GM19025 (cell line): ENCODE measurements around the gene CCDC73.
"Not testable (repeated sequence)": the region's sequence is repeated elsewhere in the genome, so short reads cannot be mapped to it uniquely, and the experiment has no call there.

Source experiments
- ATAC-seq: cut with Tn5 transposase; IDR thresholded peaks from one replicate; pipeline ENCODE4 v1.9.1; 2021; ENCODE audit warnings: mild to moderate bottlenecking, low read depth, moderate library complexity; ENCODE audit not compliant: unreplicated experiment

CCDC73 gene

DNA sequence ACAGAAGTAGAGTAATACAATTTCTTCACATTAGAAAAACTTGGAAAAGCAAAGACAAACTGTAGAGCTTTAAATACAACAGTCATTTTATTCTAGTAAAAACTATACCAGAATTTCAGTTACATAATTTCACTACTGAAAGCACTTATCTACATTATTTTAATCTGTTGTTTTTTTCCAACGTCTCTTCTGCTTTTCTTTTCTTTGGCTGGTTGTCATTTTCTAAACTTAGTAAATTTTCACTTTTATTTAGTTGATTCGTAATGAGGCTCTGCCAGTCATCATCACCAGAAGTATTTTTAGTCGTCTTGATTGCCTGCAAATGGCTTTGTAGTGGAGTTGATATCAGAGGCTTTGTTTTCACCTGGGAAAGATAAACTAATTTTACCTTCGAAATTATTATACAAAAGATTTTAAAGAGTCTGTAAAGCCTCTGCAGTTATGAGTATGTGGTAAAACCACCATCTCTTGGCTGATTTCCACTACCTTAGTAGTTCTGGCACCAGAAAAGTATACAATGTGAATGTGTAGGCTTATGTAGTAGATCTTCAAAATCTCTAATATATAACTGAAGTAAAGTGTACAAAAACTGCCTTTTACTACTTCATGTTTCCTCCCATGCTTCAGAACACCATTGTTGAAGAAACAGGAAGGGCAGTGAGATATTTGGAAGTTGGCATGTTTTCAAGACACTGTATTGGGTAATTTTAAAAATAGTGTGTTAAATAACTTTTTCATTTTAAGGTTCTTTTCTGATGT, 191.6 kb downstream of the CCDC73 start:
- no peak for ATAC-seq

DNA sequence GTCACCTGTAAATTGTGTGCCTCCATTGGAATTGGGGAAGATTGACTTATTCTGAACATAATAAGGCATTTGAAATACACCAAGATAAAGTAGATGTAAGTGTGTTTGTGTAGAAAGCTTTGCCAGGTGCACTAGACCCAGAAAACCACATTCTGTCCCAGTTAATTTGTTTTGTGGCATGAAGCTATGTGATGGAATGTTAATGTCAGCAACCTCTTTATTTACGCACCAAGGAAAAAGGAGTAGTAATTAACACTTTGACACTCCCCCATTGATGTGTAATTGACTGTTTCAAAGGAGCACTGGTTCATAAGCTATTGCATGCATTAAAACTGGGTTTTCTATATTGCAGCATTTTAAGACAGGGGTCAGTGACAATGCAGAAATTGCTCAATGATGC, 196.5 kb downstream of the CCDC73 start:
- no peak for ATAC-seq

DNA sequence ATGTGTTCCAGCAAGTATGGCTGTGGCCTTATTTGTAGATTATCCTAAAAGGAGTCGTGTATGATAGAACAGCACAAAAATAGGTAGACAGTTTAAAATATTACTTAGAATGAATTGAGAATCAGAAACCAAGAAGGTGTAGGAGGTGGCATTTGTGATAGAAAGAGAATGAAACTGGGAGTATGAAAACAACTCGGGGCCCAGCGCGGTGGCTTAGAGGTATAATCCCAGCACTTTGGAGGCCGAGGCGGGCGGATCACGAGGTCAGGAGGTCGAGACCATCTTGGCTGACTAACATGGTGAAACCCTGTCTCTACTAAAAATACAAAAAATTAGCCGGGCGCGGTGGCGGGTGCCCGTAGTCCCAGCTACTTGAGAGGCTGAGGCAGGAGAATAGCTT, 198.3 kb downstream of the CCDC73 start:
- ATAC-seq = not testable (repeated sequence)

DNA sequence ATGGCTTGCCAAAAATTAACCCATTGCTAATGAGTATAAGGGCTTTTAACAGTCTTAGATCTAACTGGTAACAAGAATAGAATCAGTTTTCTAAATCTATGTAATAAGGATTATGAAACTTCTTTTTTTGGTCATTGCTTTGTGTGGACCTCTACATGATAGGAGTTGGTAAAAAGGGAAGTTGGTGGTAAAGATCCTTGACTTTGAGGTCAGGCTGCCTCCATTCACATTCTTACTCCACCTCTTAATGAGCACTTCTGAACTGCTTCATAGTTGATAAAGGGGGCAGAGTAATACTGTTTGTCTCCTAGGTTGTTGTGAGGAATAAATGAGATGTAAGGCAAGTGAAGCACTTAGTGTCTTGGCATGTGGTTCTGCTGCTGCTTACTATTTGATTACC, 200.2 kb downstream of the CCDC73 start:
- ATAC-seq = no peak

DNA sequence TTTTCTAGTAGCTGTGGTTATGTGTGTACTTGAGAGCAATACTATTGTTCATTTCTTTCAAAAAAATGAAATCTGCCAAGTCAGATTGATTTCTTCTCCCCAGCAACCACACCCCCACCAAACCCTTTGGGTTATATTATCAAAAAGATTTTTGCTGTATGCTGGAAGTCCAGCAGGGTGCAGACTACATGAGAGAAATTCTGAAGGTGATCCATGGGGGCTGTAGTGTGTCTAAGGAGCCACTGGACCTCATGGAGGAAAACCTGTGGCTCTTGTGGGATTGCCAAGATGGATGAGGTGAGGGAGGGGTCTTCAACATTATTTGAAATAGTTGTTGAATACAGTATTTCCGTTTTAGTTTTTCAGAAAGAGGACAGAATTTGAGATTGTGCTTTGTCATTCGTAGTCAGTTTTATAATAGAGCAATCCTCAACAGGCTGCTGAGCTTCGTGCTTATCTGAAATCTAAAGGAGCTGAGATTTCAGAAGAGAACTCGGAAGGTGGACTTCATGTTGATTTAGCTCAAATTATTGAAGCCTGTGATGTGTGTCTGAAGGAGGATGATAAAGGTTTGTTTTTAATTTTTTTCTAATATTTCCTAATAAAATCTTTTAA, 207.8 kb downstream of the CCDC73 start:
- ATAC-seq = no peak

DNA sequence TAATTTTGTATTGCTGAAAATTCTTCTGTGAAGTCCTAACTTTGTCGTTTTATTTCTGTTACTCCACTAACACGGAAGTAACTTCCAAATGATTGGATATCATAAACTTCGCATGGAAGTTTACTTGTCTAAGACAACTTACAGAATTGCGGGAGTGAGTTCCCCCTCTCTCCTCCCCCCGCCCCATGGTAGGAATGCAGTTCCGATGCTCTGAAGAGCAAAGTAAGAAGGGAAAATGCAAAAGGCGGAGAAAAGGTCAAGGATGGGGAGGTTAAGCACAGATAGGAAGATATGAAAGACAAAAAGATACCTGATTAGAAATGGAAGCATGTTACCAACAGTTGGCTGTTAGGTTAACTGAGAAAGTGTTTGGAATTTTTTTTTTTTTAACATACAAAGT, 209.5 kb downstream of the CCDC73 start:
- no peak for ATAC-seq

DNA sequence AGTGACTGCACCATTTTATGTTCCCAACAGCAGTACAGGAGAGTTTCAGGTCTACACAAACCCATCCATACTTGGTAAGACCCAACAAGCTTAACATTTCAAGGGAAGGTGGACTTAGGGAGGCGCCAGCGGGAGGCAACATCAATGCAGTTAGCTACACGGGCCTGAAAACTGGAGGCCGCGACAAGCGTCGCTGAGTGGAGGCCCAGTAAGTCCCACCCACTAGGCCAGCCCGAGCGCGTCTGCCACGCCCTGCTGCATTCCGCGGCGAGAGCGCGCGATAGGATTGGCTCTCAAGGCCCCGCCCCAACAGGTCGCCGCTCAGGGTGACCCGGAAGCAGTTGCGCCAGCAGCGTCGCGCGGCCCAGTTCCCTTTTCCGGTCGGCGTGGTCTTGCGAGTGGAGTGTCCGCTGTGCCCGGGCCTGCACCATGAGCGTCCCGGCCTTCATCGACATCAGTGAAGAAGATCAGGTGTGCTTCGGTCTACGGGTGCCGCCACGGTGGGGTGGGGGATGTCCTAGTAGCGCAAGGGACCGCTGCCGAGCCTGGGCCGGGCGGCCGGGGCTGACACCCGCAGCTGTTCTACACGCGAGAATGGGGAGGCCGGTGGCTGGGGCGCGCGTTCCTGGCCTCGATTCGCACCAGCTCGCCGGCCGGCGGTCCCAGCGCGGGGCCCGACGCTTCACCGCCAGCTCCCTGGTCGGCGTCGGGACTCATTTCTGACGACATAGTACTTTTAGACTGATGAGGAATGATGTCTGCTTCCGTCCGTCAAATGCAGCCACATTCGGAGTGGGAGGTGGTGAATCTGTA, 210.8 kb downstream of the CCDC73 start, which contains the start of gene EIF3M:
EIF3M (plus strand) TSS at position 373 of the 813 bp plus-strand sequence; CDS start at position 430, 57 bp downstream.
- peak; percentile 96 for ATAC-seq

DNA sequence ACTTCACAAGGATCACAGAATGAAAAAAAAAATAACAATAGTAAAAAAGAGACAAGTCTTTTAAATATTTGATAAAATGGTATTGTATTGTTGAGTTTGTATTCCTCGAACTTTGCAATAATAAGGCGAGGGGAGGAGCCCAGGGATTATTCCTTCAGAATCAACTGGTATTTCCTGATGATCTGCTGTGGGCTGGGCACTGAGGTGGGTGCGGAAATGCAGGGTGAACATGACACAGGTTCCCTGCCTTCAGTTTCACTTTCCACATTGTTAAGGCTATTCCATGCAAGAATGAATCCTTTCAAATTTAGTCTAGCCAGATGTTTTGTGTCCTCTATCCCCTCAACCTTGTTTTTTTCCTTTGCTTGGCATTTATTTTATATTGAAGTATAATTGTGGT, 212.9 kb downstream of the CCDC73 start:
- ATAC-seq = no peak

DNA sequence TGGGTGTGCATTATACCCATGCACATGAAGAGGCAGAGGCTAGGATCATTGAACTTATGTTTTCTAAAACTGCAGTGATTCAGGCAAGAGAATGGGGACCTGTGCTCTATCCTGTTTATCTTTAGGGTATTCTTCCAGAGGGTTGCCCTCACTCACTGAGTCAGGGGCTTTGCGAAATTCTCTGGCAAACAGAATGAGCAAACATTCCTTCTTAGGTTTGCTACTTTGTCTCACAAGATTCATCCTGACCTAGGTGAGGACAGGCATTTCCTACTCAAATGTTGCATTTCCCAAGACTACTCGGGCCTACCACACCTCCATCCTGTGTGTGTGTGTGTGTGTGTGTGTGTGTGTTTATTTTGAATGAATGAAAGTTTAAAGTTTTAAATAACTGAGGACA, 213.5 kb downstream of the CCDC73 start:
- no peak for ATAC-seq

DNA sequence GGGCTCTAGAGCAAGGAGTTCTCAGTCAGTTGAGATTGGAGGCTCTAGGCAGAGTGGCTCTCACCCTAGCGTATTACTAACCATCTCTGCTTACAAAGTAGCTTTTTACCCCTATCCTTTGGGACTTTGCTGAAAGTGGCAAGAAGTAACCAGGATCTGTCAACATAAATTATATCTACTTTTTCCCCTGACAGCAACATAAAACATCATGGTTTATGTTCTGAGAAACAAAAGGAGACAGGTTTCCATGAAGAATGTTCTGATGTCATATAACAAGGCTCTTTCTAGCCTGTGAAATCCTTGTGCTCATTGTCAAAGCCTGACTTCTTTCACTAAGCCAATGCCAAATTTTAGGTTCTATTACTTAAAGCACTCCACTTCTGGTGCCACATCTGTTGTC, 218.0 kb downstream of the CCDC73 start:
- ATAC-seq = no peak

DNA sequence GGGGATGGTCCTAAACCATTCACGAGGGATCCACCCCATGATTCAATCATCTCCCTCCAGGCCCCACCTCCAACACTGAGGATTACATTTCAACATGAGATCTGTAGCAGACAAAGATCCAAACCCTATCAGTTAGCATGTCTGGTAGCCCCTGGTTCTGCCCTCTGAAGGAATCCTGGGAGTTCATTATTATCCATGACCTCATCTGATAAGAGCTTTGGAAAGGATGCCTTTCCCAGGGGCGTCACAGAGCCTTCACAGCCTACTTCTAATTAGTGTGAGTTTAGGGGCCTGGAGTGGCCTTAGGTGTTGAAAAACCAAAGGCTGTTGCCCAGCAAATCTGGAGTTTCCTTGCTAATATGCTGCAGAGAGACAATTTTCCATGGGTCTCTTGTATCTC, 219.4 kb downstream of the CCDC73 start:
- ATAC-seq = no peak

DNA sequence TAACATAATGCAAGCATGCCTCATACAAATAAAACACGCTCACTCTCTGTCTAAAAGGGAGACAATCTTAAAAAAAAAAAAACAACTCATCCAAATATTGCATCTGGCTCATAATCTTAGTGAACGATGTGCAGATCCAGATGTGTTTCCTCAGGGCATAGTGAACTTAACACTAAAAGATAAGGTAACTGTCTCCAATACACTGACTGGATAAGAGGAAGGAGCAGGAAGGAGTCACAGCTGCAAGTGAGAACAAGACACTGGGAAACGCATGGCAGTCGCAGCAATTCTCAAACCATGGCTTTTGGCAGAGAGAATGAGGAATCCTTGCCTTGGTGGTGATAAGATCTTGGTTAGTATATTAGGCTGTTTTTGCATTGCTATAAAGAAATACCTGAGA, 220.0 kb downstream of the CCDC73 start:
- no peak for ATAC-seq

DNA sequence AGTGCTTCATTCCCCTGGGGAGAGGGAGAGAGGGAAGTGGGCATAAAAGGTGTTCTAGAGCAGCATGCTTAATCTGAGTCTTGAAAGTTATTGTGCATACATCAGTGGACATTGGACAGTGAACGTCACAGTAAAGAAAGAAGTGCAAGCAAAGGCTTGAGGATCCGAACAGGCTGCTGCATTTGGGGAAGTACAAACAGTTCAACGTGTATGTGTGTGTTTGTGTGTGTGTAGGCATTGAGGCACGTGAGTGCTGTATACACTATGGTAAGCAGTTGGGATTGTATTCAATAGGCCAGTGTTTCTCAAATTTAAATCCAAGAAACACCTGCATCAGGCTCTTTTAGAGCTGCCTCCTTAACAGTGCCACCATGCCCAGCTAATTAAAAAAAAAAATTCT, 221.2 kb downstream of the CCDC73 start:
- no peak for ATAC-seq

DNA sequence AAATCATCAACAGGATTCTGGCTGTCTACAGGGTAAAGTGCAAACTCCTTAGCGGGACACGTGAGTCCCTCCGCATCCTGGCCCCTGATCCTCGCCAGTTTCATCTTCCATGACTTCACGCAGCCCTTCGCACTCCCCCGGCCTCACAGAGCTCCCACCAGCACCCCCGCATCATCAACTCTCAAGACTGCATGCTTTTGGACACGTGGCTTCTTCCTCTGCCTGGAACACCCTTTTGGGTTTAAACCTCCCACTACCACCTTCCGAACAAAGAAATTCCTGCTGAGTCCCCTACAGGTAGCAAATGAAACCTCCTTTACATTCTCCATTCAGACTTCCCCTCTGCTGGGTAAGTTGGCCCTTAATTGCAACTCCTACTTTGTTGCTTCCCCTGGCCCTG, 223.4 kb downstream of the CCDC73 start:
- ATAC-seq = no peak

DNA sequence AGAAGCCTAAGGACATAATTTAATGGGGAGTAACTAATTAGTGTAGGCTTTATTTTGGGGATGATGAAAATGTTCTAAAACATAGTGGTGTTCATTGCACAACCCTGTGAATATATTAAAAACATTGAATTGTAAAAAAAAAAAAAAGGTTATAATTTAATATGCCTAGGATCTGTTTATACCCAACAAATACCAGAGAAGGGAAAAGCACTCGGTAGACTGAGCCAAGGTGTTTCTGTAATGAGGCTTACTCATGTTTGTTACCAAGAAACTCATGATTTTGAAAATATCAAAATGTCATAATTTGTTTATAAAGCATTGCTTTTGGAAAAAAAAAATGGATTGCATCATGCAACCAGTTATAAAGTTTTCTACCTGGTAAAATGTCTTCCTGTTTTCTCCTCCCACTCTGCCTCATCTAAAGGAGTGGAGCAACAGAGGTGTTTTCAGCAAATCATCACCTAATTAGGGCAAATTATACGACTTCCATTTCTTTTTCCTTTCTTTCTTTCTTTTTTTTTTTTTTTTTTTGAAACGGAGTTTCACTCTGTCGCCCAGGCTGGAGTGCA, 225.1 kb downstream of the CCDC73 start:
- ATAC-seq = no peak

DNA sequence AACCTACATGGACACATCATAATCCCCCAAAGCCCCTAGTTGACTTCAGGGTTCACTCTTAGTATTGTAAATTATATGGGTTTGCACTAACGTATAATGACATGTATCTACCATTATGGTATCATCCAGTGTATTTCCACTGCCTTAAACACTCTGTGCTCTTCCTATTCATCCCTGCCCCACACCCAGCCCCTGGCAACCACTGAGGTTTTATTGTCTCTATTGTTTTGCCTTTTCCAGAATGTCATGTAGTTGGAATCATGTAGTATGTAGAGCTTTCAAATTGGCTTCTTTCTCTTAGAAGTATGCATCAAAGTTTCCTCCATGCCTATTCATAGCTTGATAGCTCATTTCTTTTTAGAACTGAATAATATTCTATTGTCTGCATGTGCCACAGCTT, 227.3 kb downstream of the CCDC73 start:
- no peak for ATAC-seq

DNA sequence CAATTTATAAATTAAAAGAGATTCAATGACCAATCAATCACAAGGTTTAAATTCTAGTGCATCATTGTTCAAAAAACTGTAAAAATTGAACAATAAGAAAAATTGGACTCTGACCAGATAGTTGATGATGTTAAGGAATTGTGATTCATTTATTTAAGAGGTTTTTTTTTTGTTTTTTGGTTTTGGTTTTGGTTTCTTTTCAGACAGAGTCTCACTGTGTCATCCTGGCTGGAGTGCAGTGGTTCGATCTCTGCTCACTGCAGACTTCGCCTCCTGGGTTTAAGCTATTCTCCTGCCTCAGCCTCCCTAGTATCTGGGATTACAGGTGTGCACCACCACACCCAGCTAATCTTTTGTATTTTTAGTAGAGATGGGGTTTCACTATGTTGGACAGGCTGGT, 227.9 kb downstream of the CCDC73 start:
- no peak for ATAC-seq

DNA sequence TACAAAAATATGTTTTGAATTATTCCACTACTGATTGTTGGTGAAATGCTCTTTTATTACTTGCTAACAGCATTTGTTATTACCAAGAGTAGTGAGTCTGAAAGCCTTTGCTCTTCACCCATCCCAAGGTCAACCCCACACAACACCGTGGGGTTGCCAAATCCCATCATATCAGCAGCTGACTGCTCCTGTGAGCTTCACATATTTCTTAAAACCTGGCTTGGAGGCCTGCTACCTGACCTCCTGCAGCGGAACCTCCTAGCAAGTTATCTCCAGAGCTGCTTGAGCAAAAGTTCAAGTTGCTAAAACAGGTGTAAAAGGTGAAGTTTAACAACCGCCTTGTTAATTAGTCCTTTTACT, 230.9 kb downstream of the CCDC73 start:
- no peak for ATAC-seq

DNA sequence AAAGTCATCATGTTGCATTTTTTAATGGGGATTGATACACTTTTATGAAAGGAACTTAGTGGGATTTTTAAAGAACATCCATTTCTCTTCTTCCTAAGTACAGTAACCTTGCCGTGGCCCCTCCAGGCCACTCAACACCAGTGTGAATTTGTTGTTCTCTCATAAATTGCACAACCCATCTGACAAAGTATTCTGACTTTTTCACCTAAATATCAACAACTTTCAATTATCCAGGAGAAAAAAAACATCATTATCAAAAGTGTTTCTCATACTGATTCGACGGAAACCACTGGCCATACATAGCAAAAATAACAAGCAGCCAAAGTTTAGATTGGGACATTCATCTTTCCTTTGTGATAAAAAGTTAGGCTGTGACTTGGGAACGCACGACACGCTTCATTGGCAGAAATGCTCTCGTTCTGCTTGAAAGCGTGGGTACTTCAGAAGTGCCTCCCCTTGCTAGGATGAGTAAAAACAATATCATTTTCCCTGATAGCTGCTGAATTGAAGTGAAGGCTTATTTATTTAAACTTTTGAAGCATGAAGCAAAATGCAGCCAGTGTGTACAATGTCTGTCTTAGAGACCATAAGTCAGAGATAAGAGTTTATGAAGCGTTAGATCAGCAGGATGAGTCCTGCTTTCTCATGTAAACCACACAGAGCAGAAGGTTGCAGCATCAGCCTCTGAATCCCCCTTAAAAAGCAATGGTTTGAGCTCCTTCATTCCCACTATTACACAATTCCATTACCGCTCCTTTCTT, 231.4 kb downstream of the CCDC73 start:
- no peak for ATAC-seq

DNA sequence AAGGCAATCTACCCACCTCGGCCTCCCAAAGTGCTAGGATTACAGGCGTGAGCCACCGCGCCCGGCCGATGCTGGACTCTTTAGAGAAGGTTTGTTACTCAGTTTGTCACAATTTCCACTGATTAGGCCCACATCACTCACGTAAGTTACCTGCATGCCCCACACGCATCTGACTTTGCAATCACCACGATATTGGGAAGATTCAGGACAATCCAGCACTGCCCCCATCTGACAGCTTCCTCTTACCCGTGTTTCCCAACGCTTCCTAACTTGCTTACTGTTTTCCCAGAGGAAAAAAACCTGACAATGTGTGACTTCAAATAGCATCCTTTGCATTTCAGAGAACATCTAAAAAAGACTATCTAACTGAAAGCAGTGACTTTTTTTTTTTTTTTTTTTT, 232.6 kb downstream of the CCDC73 start:
- ATAC-seq = no peak

DNA sequence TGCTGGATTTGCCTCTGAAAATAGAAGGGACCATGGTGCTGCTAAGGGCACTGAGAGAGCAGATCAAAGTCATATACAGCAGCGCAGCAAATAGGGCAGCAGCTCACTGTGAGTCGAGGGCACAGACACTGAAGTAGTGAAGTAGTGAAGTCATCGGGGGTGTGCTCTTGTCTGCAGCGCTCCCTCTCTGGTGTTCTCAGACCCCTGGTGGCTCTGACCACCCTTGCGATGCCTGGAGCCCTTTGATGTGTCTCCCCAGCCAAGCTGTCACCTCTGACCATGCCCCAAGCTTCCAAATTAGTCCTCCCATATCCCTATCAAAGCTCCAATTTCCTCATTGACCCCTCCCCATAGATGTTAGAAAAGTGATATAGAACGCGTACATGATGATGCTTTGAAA, 238.6 kb downstream of the CCDC73 start:
- no peak for ATAC-seq
